ENCODE results near the gene NPM1. TPM values are rescaled to one million over a fixed set of nuclear protein-coding genes. Genes with fewer than 3 reads are reported as not detected.
A peak's percentile ranks its signal among the peaks of the same experiment; 100 is the strongest.

NPM1 gene, protein sequence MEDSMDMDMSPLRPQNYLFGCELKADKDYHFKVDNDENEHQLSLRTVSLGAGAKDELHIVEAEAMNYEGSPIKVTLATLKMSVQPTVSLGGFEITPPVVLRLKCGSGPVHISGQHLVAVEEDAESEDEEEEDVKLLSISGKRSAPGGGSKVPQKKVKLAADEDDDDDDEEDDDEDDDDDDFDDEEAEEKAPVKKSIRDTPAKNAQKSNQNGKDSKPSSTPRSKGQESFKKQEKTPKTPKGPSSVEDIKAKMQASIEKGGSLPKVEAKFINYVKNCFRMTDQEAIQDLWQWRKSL
- total RNA-seq (100 to 1,000 TPM; 452 to 635 (median 472) TPM), polyA plus RNA-seq (1,000 to 10,000 TPM; 1,339 to 2,554 (median 1,854) TPM)
- long read RNA-seq, donor 1, transcript NPM1-202 (10 exons, 1,237 nt) = minor isoform, 6 of 150 reads
- long read RNA-seq, donor 1, transcript NPM1-201 (11 exons, 1,758 nt) = major isoform, 137 of 150 reads
- long read RNA-seq, donor 1, partial matches to known transcripts = 2 of 150 reads
- long read RNA-seq, donor 1, other reads (novel, unspliced or antisense) = 4 of 150 reads
- long read RNA-seq, donor 2, transcript NPM1-201 (11 exons, 1,758 nt) = major isoform, 346 of 369 reads
- long read RNA-seq, donor 2, partial matches to known transcripts = 1 of 369 reads
- long read RNA-seq, donor 2, other reads (novel, unspliced or antisense) = 14 of 369 reads

DNA sequence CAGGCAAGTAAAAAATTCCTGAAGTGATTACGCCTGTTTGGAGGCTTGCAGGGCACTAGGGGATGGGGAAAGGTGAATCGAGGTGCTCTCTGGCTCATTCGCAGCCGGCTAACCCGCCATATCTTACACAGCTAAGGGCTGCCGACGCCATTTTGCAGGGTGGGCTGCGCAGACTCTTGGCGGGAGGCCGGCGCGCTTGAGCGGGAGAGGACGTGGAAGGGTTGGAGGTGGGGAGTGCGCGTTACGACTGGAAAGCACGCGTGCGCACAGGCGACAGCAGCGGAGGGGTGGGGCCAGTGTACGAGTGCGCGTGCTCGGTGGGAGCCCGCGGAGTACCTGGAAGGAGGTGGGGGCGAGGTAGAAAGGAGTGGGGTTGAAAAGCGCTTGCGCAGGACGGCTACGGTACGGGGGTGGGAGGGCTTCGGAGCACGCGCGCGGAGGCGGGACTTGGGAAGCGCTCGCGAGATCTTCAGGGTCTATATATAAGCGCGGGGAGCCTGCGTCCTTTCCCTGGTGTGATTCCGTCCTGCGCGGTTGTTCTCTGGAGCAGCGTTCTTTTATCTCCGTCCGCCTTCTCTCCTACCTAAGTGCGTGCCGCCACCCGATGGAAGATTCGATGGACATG lies at the start of gene NPM1:
Gene NPM1, plus strand, starts transcription at position 505 of the 625 bp plus-strand sequence. Its CDS starts 100 bp downstream, at position 605.
- Histone ChIP-seq H3K4me1 (peaks cover 27% of the 10 kb centered on the region), H3K4me3 (peak within 1 kb of the TSS; percentile 79), H3K9me3 (no peaks in the 10 kb centered on the region), H3K36me3 (ENCODE audit: insufficient read depth in 1 of 2, low read depth in 1 of 2) (peaks cover 0 to 22% of the 10 kb centered on the region in 2 donors), H3K27me3 (ENCODE audit: insufficient read depth in 3 of 3, low read length in 2 of 3) (no peaks in the 10 kb centered on the region), H3K27ac (peak within 1 kb of the TSS; percentile 84)
- peak; percentile 96 to 98 (median 97) for ATAC-seq
- TF ChIP-seq, protein P1, sequence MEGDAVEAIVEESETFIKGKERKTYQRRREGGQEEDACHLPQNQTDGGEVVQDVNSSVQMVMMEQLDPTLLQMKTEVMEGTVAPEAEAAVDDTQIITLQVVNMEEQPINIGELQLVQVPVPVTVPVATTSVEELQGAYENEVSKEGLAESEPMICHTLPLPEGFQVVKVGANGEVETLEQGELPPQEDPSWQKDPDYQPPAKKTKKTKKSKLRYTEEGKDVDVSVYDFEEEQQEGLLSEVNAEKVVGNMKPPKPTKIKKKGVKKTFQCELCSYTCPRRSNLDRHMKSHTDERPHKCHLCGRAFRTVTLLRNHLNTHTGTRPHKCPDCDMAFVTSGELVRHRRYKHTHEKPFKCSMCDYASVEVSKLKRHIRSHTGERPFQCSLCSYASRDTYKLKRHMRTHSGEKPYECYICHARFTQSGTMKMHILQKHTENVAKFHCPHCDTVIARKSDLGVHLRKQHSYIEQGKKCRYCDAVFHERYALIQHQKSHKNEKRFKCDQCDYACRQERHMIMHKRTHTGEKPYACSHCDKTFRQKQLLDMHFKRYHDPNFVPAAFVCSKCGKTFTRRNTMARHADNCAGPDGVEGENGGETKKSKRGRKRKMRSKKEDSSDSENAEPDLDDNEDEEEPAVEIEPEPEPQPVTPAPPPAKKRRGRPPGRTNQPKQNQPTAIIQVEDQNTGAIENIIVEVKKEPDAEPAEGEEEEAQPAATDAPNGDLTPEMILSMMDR (IDR thresholded peaks at IDR 0.05) = no peak
- WGBS, 3 donors = 0 to 1% (median 0%) methylated on average over 46 to 56 of the region's 56 CpGs
- intact Hi-C loops (cut with DNase I) = no loop called here
- DNase-seq = peak; percentile 95 to 98

DNA sequence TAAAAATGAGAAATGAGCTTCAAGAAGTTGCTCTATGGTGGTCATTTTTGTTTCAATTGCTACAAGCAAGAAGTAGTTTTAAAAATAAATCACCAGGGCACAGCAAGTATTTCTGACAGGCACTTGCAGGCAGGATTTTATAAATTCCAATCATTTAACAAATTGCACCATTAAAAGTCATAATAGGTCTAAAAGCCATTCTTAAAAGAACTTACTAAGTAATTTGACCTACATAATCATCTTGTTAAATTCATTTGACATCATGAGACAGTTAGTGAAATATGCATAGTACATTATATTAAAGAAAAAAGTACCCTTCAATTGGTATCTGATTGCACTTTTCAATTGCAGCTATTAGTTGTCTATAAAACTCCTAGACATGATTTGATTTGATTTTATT lies 47.6 kb upstream of the NPM1 start:
- no peak overlapping the region for H3K4me3 ChIP-seq
- intact Hi-C loops (cut with DNase I) = no loop called here
- no peak overlapping the region for H3K27ac ChIP-seq
- peaks cover 0 to 46% (median 0%) of the 10 kb centered on the region in 3 donors for H3K27me3 ChIP-seq (ENCODE audit: insufficient read depth in 3 of 3, low read length in 2 of 3)
- TF ChIP-seq, protein P1 (IDR thresholded peaks at IDR 0.05) = no peak
- ATAC-seq = no peak
- DNase-seq = no peak
- H3K4me1 ChIP-seq = no peaks in the 10 kb centered on the region
- H3K36me3 ChIP-seq (ENCODE audit: insufficient read depth in 1 of 2, low read depth in 1 of 2) = no peaks in the 10 kb centered on the region
- no peaks in the 10 kb centered on the region for H3K9me3 ChIP-seq

DNA sequence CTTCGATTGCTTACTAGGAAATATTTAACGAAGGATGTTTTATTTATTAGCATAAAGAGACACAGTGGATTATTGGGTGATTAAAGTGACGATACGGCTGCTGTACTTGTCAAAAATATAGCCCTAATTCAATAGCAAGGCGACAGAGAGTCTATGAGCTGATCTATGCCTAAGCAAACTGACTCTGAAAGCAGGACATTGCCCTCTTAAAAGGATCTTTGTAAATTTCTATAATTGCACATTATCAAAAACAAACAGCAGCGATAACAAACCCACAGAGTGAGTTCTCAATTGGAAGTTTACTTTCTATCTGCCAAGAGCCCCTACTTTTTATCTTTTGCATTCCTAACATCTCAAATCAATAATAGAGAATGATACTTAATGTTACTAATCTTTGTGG lies 47.2 kb upstream of the NPM1 start:
- intact Hi-C loops (cut with DNase I) = no loop called here
- 64 to 66% (median 65%) methylated on average over 6 of the region's 6 CpGs for WGBS, 3 donors
- peaks cover 0 to 43% (median 0%) of the 10 kb centered on the region in 3 donors for H3K27me3 ChIP-seq (ENCODE audit: insufficient read depth in 3 of 3, low read length in 2 of 3)

DNA sequence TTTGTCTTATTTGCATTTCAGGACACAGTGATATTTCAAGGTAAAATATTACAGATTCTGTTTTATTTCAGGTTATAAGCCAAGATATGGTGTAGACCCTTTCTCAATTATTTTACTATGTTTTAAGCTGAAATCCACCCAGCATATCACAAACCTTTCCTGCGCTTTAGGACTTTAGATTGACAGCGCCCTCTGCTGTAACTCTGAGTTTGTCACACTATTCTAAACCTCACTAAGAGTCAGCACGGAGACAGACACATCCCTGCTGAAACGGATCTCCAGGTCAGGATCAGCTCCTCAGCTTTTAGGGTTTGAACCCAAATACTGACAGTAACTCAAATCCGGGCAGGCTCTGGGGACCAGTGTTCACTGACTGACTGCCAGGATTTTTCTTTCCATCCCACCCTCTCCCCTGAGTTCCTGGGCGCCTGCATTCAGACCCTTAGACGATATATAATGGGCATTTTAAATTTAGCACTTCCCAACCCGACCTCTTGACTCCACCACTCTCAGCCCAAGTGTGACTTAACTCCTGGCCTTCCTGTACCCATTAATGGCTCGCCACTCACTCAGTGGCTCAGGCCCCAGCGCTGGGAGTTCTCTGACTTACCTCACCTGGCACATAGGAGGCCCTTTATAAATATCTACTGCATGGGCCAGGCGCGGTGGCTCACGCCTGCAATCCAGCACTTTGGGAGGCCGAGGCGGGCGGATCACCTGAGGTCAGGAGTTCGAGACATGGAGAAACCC lies 45.1 kb upstream of the NPM1 start:
- Histone ChIP-seq H3K36me3 (ENCODE audit: insufficient read depth in 1 of 2, low read depth in 1 of 2) (no peaks in the 10 kb centered on the region), H3K27me3 (ENCODE audit: insufficient read depth in 3 of 3, low read length in 2 of 3) (peaks cover 0 to 23% (median 0%) of the 10 kb centered on the region in 3 donors), H3K27ac (no peak overlapping the region), H3K4me1 (no peaks in the 10 kb centered on the region), H3K4me3 (no peak overlapping the region), H3K9me3 (no peaks in the 10 kb centered on the region)
- TF ChIP-seq, protein P1 (IDR thresholded peaks at IDR 0.05) = peak; percentile 33
- ATAC-seq = no peak
- intact Hi-C loops (cut with DNase I) = no loop called here
- DNase-seq = no peak
- WGBS, 3 donors = 51 to 54% (median 54%) methylated on average over 17 of the region's 17 CpGs

More for the DNA sequence above, 47.2 kb upstream of the NPM1 start:
- H3K36me3 ChIP-seq (ENCODE audit: insufficient read depth in 1 of 2, low read depth in 1 of 2) = no peaks in the 10 kb centered on the region
- no peak overlapping the region for H3K4me3 ChIP-seq
- no peak overlapping the region for H3K27ac ChIP-seq
- DNase-seq = no peak
- no peaks in the 10 kb centered on the region for H3K9me3 ChIP-seq
- H3K4me1 ChIP-seq = no peaks in the 10 kb centered on the region
- no peak for ATAC-seq
- TF ChIP-seq, protein P1 (IDR thresholded peaks at IDR 0.05) = no peak
